NCI-H187 (cell line): ENCODE results near the gene ERAS.

Source experiments
- DNase-seq, 2 experiments: peaks; one replicate each; lab custom pipeline; 2025; lab: John Stamatoyannopoulos, UW

The ERAS gene, protein sequence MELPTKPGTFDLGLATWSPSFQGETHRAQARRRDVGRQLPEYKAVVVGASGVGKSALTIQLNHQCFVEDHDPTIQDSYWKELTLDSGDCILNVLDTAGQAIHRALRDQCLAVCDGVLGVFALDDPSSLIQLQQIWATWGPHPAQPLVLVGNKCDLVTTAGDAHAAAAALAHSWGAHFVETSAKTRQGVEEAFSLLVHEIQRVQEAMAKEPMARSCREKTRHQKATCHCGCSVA

GRCh38 chrX:48826135-48826875, at the start of gene ERAS:
ERAS (plus strand) TSS chrX:48826513; CDS start chrX:48829124, 2,611 bp downstream.
- DNase-seq, result no peak

GRCh38 chrX:48776818-48777439, 49.4 kb upstream of the ERAS start:
- DNase-seq, result no peak

DNA sequence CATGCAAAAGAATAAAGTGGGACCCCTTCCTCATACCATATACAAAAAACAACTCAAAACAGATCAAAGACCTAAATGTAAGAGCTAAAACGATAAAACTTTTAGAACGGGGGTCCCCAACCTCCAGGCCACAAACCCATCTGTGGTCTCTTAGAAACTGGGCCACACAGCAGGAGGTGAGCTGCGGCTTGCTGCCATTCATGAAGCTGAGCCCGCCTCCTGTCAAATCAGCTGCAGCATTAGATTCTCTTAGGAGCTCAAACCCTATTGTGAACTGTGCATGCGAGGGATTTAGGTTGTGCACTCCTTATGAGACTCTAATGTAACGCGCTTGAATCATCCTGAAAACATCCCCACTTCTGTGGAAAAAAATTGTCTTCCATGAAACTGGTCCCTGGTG, 46.9 kb upstream of the ERAS start:
- no peak for DNase-seq

DNA sequence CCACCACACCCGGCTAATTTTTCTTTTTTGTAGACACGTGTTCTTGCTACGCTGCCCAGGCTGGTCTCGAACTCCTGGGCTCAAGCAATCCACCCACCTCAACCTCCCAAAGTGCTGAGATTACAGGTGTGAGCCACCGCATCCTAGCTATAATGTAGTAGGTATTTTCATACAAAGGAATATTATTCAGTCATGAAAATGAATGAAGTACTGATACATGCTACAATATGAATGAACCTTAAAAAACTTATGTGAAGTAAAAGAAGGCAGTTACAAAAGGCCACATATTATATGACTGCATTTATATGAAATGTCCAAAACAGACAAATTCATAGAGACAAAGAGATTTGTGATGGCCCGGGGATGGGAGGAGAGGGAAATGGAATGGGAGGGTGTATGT, 44.6 kb upstream of the ERAS start:
- no peak for DNase-seq

DNA sequence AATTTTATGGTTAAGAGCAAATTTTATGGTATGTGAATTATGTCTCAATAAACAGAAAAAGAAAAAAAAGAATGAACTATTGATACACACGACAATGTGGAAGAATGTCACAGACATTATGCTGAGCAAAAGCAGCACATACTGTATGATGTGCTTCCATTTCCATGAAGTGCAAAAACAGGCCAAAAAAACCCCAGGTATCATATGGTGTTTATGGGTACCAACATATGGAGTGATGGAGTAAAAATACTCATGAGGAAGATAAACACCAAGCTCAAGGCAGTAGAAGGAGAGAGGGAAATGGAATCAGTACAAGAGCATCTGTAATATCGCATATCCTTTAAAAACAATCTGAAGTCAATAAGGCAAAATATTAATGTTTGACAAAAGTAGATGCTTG, 44.1 kb upstream of the ERAS start:
- DNase-seq, result no peak

DNA sequence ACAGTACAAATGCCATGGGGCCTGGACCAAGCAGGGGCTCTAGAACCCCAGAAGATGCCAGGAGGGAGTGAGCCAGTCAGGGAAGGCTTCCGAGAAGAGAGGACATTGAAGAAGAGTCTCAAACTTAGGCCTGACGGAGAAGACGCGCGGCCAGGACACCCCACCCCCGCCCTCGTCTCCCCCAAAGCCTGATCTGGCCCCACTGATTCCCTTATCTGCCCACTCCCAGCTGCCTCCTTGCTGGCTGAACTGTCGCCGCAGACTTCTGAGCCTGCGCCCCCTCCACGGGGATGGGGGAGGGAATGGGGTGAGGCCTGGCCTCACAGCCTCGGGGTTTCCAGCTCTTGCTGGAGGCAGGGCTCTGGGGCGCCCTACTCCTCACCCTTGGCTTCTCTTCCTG, 43.5 kb upstream of the ERAS start:
- DNase-seq, result no peak

GRCh38 chrX:48784726-48785125, 41.6 kb upstream of the ERAS start:
- no peak for DNase-seq

- no peak for DNase-seq
Measured at GRCh38 chrX:48785186-48785539, 41.1 kb upstream of the ERAS start.

GRCh38 chrX:48785540-48786214, 40.6 kb upstream of the ERAS start:
- DNase-seq, result no peak

DNA sequence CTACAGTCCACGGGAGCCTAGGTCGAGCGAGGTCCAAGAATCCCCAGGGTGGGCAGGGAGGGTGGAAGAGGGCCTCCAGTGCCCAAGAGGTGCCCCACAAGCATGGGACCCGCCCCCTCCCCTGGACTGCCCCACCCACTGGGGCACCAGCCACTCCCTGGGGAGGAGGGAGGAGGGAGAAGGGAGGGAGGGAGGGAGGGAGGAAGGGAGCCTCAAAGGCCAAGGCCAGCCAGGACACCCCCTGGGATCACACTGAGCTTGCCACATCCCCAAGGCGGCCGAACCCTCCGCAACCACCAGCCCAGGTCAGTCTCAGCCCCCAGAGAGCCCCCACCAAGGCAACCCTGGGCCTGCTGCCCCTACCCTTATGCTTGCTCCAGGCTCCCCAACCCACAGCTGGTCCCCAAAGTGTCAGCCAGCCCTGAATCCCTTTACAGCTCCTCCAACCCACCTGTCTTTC, 39.9 kb upstream of the ERAS start, which contains the start of gene GATA1:
TSS of gene GATA1 (plus strand) at position 250 of the 460 bp plus-strand sequence. CDS start 4,520 bp downstream, outside the sequence.
- DNase-seq, result no peak

DNA sequence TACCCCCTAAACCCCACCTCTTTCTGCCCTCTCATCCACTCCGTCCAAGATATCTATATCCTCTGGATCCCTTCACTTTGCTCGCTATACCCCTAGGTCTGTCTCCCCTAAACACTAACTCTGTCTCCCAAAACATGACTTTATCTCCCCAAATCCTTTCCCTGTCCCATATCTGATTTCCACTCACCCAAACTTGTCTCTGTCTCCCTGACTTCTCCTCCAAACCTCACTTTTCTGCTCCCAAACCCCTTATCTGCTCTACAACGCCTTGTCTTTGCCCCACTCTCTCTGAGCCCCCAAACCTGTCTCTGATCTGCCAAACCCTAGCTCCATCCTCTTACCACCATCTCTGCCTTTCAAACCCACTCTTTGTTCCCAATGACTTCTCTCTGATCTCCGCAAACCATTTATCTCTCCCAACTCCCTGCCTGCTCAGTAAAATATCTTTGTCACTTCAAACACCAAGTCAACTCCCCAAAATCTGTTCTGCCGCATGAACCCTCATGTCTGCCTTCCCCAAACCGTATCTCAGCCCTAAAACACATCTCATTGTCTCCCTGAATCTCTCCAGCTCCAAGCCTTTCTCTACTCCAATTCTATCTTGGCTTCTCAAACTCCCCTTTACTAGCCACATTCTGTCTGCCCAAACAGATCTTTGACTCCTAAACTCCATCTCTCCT, 39.3 kb upstream of the ERAS start:
- DNase-seq, result no peak

GRCh38 chrX:48787505-48788443, 38.5 kb upstream of the ERAS start:
- DNase-seq, result no peak

DNA sequence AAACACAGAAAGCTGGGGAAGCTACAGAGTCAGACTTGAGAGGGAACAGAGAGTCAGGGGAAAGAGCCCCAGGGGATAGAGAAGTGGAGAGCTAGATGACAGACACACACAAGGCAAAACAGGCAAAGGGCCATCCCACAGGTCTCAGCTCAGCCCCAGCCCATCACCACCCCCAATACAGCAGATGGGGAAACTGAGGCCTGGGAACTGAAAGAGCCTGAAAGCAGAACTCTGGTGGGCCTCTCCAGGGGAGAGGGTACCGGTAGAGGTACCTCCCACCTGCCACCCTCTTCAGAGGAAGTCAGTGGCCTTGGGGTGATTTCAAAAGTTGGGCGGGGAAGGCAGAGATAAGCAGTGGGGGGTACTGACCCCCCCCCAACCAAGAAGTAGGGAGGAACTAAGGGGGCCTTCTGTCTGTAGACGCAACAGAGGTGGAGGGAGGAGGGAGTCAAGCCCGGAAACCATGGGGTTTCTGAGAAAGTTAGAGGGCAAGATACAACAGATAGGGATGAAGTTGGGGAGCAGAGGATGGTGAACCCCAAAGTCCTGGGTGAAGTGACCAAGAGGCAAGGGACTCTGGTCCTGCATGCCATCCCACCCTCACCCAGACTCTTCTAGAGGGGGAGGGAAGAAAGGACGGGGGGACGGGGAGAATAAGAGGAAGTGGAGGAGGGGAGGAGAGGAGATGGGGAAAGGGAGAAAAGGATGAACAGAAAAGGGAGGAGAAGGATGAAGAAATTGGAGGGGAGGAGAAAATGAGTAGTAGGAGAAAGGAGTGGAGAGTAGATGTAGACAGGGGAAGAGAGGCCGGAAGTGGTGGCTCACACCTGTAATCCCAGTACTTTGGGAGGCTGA, 36.7 kb upstream of the ERAS start:
- no peak for DNase-seq

DNA sequence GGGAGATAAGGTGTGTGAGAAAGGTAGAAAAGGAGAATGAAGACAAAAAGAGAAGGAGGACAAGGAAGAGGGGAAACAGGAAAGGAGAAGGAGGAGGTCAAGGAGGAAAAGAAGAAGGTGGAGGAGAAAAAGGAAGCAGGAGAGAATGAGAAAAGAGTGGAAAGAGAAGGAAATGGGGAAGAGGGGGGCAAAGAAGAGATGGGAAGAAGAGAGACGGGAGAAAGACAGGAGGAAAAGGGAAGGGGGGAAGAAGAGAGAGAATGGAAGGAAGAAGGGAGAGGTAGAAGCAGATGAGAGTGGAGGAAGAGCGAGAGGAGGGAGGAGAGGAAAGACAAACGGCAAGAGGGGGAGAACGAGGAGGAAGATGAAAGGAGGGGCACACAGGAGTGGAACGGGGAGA, 35.8 kb upstream of the ERAS start:
- DNase-seq, result no peak

- no peak for DNase-seq
Measured at GRCh38 chrX:48791063-48791820, 35.1 kb upstream of the ERAS start.

GRCh38 chrX:48792219-48792618, 34.1 kb upstream of the ERAS start:
- DNase-seq, result no peak

DNA sequence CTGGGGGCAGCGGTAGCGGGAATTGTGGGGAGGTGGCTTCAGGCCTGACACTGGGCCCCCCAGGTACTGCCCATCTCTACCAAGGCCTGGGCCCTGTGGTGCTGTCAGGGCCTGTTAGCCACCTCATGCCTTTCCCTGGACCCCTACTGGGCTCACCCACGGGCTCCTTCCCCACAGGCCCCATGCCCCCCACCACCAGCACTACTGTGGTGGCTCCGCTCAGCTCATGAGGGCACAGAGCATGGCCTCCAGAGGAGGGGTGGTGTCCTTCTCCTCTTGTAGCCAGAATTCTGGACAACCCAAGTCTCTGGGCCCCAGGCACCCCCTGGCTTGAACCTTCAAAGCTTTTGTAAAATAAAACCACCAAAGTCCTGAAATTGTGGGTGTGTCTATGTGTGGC, 32.4 kb upstream of the ERAS start:
- DNase-seq, result no peak

DNA sequence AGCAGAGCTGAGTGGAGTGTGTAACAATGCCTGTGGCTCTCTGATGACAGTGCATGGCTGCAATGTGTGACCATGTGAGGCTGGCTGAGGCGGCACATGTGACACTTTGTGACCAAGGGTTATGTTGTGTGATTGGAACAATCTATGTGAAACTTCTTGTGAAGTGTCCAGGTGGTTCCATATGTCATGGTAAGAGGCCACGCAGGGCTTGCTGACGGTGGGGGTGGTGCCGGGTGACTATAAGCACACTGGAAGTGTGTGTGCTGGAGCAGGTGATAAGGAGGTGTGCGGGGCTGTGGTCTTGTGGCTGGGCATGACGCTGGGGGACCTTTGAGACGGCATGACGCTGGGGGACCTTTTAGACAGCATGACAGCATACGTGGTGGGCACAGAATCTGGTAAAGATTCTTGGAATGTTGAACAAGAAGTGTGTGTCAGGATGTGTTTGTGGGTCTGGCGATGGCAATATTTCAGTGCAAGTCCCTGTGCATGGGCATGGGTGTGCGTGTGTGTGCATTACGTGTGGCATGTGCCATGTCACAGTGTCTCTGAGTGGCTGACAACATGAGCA, 31.9 kb upstream of the ERAS start:
- no peak for DNase-seq
